Breast epithelium (tissue), 3 donors: ENCODE measurements around the gene IGLL1.
"Not testable (repeated sequence)": the region's sequence is repeated elsewhere in the genome, so short reads cannot be mapped to it uniquely, and the experiment has no call there.

Source experiments
- POLR2A ChIP-seq: fragments of 450-650 bp; IDR thresholded peaks from one replicate; pipeline ENCODE4 v1.6.1; 2016; ENCODE audit warnings: antibody characterized with exemption, mild to moderate bottlenecking, moderate library complexity
- TF ChIP-seq, protein P1 (sequence below), 3 donors: fragments of 450-650 bp; IDR thresholded peaks; one replicate each; pipeline ENCODE4 v1.5.1; 2016 to 2017; ENCODE audit warnings: antibody characterized with exemption in 3 of 3, mild to moderate bottlenecking in 3 of 3, moderate library complexity in 3 of 3

GRCh38 chr22:23540837-23541236, 39.3 kb downstream of the IGLL1 start:
- TF ChIP-seq POLR2A, result not testable (repeated sequence)
- TF ChIP-seq, protein P1, sequence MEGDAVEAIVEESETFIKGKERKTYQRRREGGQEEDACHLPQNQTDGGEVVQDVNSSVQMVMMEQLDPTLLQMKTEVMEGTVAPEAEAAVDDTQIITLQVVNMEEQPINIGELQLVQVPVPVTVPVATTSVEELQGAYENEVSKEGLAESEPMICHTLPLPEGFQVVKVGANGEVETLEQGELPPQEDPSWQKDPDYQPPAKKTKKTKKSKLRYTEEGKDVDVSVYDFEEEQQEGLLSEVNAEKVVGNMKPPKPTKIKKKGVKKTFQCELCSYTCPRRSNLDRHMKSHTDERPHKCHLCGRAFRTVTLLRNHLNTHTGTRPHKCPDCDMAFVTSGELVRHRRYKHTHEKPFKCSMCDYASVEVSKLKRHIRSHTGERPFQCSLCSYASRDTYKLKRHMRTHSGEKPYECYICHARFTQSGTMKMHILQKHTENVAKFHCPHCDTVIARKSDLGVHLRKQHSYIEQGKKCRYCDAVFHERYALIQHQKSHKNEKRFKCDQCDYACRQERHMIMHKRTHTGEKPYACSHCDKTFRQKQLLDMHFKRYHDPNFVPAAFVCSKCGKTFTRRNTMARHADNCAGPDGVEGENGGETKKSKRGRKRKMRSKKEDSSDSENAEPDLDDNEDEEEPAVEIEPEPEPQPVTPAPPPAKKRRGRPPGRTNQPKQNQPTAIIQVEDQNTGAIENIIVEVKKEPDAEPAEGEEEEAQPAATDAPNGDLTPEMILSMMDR (IDR thresholded peaks at IDR 0.05), result not testable (repeated sequence)
